Measurements from ENCODE around the gene AXDND1.

The AXDND1 gene

DNA sequence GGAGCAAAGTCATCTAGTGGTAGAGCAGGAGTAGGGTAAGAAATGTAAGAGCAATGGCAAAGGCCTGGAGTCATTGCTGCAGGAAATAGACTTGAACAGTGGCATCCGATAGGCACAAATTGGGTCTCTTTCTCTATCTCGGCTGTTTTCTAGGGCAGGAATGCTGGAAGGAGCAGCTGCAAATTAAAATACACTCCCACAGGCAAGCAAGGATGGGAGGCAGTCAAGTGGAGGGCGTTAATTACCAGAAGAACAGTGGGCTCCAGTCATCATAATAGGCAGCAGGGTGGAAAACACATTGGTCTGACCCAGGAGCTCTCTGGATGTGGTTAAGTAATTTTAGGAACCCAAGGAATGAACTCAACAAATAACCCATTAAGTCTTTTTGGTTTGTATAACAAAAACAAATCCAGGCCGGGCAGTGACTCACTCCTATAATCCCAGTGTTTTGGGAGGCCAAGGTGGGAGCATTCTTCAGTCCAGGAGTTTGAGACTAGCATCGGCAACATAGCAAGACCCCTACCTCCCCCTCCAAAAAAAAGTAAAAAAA is 218.1 kb downstream of the AXDND1 start:
- DNase-seq (ENCODE audit: low spot score): no peak

DNA sequence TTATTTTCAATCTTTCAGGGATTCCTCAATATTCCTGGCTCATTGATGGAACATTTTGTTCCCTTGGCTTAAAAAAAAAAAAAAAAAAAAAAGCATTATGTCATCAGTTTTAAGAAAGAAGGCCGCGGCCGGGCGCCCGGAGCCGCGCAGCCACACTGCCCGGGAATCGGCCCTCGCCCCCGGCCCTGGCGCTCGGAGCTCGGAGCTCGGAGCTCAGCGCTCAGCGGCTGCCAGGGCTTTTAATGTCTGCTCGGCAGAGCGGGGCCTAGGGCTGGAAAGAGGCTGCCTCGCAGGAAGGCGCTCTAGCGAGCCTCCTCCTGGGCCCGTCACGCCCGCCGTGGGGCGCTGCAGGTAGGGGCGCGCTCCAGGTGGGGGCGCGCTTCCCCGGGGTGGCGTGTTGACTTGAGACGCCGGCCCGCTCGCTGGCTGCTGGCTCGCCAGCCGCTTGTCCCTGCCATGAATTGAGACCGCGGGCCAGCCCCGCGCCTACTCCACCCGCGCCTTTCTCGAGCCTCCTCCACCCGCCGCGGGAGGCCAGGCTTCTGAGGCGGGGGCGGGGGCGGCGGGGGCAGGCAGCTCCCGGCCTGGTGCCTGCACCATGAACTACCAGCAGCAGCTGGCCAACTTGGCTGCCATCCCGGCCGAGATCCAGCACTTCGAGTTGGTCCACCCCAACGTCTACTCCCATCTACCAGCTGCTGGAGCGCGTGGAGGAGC is 220.5 kb downstream of the AXDND1 start:
- DNase-seq (ENCODE audit: low spot score): no peak

DNA sequence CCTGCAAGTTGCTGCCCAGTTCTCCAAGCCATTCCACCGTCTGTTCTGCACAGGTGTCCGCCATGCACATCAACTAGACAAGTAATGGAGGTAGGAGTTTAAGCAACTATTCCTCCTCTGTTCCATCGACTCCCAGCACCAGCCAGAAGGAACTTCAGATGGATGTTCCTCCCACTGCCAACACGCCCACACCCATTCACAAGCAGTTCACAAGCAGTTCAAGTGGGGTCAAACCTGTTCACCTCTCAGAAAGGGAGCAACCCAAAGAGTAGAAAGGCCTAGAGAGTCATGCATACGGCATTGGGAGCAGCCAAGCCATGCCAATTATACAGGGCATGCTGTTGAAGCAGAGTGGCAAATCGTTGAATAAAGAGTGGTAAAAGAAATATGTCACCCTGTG is 221.6 kb downstream of the AXDND1 start:
- no peak for DNase-seq (ENCODE audit: low spot score)

DNA sequence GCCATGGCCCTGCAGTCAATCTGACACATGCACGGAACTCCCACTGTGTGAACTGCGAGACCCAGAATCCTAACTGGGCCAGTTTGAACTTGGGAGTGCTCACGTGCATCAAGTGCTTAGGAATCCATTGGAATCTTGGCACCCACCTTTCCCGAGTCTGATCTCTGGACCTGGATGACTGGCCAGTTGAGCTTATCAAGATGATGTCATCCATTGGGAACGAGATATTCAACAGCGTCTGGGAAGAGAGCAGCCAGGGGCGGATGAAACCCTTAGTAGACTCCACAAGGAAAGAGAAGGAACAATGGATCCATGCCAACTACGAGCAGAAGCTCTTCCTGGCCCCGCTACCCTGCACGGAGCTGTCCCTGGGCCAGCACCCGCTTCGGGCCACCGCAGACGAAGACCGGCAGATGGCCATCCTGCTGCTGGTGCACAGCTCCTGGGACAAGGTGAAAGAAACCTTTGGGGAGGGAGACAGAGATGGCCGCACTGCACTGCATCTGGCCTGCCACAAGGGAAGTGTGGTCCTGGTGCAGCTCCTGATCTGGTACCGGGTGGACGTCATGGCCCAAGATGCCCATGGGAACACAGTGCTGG is 222.8 kb downstream of the AXDND1 start:
- DNase-seq (ENCODE audit: low spot score): no peak

DNA sequence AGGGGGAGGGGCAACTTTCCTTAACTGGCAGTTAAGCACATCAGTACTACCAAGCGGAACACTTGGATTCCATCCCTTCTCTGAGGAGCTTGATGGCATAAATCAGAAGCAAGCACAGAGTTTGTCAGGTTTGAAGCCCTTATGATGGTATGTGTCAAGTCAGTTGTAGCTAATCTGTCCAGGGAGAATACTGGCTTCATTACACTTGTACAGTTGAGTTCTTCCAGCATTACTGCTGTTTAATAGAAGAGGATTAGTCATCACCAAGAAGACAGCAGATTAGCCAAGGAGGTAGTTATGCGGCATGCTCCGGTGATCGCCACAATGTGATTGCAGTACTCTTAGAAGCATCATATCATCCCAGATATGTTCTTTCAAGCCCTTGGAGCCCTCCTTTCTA is 223.7 kb downstream of the AXDND1 start:
- DNase-seq (ENCODE audit: low spot score): no peak

DNA sequence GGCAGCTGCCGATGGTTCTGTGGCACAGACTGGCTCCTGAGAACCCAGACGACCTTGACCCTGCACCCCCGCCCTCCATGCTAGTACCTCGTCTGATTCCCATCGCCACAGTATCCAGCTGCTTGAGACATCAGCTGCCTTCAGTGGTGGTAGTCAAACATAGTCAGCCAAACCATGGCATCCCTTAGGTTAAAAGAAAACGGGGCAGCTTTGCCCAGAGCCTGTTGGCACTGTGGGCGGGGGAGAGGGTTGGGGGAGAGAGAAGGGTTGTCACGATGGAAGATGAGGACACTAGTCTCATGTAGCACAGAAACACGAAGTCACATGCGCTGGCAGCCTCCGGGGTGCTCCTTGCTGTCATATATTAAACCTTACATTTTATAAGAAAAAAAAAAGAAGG is 224.9 kb downstream of the AXDND1 start:
- no peak for DNase-seq (ENCODE audit: low spot score)

DNA sequence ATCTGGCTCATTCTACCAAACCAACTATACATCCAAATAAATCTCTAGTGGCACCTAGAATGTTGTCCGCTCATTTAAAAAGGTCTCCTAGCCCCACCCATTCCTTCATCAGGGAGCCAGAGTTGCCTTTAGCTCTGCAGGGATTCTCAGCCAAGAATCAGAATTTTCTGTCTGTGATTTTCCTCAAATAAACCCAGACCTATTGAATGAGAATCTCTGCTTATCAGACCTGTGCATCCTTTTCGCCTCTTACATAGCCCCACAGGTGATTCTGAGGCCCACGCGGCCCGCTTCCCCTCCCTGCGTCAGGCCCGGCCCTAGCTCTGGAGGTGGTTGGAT is 225.5 kb downstream of the AXDND1 start:
- no peak for DNase-seq (ENCODE audit: low spot score)

DNA sequence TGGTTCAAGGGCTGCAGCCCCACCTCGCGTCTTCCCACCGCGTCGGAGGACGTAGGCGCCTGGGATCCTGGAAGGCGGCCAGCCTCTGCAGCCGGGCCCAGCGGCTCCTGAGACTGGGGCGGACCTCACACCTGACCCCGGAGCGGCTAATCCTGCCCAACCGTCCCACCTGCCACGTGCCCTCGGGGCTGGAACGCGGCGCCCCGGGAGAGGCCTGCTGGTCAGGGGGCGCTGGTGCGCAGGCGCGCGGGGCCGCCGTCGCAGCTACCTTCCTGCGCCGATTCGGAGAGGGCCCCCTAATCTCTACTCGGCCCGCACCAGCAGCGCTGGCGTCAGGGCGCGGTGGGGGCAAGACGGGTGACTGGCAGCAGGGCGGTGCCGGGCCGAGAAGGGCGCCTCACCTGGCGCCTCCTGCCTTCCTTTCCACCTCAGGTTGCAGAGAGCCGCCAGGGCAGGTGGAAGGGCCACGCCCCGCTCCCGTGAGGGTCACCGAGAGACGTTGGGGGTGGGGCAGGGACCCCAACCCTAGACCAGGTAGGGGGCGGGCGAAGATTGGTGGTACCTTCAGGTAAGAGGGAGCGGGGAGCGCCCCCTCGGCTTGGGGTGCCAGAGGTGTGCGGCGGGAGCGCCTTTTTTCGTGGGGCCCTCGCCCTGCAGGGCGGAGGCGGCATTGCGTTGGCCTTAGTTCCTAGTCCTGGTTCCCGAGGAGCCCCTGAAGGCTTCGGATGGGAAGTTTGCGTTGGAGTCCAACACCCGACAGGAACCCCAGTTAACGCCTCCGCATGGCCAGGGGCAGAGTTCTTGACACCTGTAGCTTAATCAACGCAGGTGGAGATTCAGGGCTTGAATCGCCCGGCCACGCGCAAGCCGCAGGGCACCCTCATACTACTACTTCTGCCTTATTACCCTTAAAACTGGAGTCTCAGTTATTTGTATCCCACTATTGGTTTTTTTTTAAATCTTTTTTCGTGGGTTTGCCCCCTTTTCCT is 226.1 kb downstream of the AXDND1 start, which contains the start of gene TDRD5:
Gene TDRD5 (plus strand): TSS at position 241 of the 989 bp plus-strand sequence. CDS start 784 bp downstream, outside the sequence.
- peak; percentile 77 for DNase-seq (ENCODE audit: low spot score)

DNA sequence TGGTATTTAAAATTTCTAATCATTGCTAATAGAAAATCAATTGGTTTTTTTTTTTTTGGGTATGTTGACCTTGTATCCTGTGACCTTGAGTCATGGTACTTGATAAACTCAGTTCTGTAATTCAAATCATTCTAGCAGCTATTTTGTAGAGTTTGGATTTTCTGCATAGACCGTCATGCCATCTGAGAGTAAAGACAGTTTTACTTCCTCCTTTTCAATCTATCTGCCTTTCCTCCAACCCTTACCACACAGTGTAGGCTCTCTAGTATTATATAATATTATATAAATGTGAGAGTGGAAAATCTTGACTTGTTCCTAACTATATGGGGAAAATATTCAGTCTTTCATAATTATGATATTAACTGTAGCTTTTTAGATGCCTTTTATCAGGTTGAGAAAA is 232.9 kb downstream of the AXDND1 start:
- no peak for DNase-seq (ENCODE audit: low spot score)

DNA sequence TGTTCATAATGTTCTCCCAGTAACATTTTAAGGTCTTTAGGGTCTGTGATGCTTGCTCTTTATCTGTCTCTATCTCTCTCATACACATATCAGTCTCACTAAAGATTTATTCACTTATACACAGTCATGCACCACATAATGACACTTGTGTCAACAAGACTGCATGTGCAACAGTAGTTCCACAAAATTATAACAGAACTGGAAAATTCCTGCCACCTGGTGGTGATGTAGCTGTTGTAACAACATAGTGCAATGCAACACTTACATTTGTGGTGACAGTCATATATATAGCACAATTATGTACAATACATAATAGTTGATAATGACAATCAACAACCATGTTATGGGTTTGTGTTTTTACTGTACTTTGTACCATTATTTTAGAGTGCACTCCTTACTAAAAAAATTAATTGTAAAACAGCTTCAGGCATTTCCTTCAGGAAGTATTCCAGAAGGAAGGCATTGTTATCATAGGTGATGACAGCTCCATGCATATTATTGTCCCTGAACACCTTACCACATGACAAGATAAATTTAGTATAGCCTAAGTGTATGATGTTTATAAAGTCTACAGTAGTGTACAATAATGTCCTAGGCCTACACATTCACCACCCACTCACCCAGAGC is 234.0 kb downstream of the AXDND1 start:
- DNase-seq (ENCODE audit: low spot score): no peak

DNA sequence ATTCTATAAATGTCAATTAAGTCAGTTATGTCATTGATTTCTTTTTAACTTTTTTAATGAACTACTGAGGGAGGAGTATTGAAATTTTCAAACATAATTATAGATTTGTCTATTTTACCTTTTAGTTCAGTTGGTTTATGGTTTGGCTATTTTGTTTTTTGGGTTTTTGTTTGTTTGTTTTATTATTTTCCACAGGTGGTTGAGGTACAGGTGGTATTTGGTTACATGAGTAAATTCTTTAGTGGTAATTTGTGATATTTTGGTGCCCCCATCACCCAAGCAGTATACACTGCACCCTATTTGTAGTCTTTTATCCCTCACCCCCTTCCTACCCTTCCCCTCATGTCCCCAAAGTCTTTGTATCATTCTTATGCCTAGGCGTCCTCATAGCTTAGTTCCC is 235.3 kb downstream of the AXDND1 start:
- no peak for DNase-seq (ENCODE audit: low spot score)

Measured in D341Med (cell line).